Left lung (tissue), 10 donors: ENCODE results near the gene C17orf113. TPM values are rescaled to one million over a fixed set of nuclear protein-coding genes. Genes with fewer than 3 reads are reported as not detected.

ENCODE experiments used
- ATAC-seq: fragments of 200-7000 bp; cut with Tn5 transposase; one replicate; pipeline ENCODE4 v1.9.1; 2020; ENCODE audit warnings: moderate library complexity
- DNase-seq, 4 donors: peaks; one replicate each; pipeline ENCODE4 v3.0.0-alpha.2; 2013 to 2020
- H3K27ac ChIP-seq, 2 donors: fragments of 200-600 bp; sonication (generic) in 1 of 2; one replicate each; pipeline versions ENCODE4 v1.5.0 to v1.8.0; 2020 to 2021
- H3K27me3 ChIP-seq, 2 donors: fragments of 200-600 bp; sonication (generic) in 1 of 2; one replicate each; pipeline versions ENCODE4 v1.5.0 to v1.8.0; 2020 to 2021
- H3K36me3 ChIP-seq, 2 donors: fragments of 200-600 bp; sonication (generic) in 1 of 2; one replicate each; pipeline versions ENCODE4 v1.5.0 to v1.8.0; 2020 to 2021
- H3K4me1 ChIP-seq, 2 donors: fragments of 200-600 bp; one replicate each; pipeline ENCODE4 v1.8.0; 2021
- H3K4me3 ChIP-seq, 2 donors: fragments of 200-600 bp; sonication (generic) in 1 of 2; one replicate each; pipeline versions ENCODE4 v1.5.0 to v1.8.0; 2020 to 2021; ENCODE audit warnings: mild to moderate bottlenecking in 1 of 2
- H3K9me3 ChIP-seq, 2 donors: fragments of 200-600 bp; sonication (generic) in 1 of 2; one replicate each; pipeline versions ENCODE4 v1.5.0 to v1.8.0; 2020 to 2021
- CTCF ChIP-seq, 2 donors: fragments of 200-600 bp; sonication (generic) in 1 of 2; IDR thresholded peaks; one replicate each; pipeline versions ENCODE4 v1.5.0 to v1.8.0; 2021; ENCODE audit warnings: antibody characterized with exemption in 2 of 2
- intact Hi-C, 2 donors: fragments of 100-400 bp; cut with DNase I; formaldehyde crosslinking; loops; one replicate each; pipeline versions ENCODE4 v1.11.2 to v1.14.2; 2022
- polyA plus RNA-seq, 6 donors: library from polyadenylated mRNA; unstranded; fragments of 120-200 nt; gene quantifications; one replicate each; pipeline ENCODE4 v1.2.1, GENCODE V29; 2013; ENCODE audit not compliant: insufficient read length in 6 of 6
- total RNA-seq, 2 donors: library from RNA; stranded (reverse); fragmentation: NEBNext Ultra II Directional; extraction: Animal tissue kit (Norgen Biotek cat#: 25700); gene quantifications; one replicate each; pipeline ENCODE4 v1.2.1, GENCODE V29; 2021
- donor health status: DM: no; HTN: yes; CAD: no.
- donor health status: DM: no; HTN: no; CAD: no.

C17orf113 gene
- total and polyA plus RNA-seq, 8 donors: 0.58 to 5.2 (median 4.3) TPM

GRCh38 chr17:42051645-42052044 lies 1.2 kb upstream of the C17orf113 start:
- intact Hi-C loops: no loop called here
- DNase-seq (no peak), ATAC-seq (no peak)
- H3K27me3 ChIP-seq: peaks cover 0 to 37% of the 10 kb centered on the region in 2 donors
- no peaks in the 10 kb centered on the region for H3K9me3 ChIP-seq
- H3K36me3 ChIP-seq: no peaks in the 10 kb centered on the region
- H3K27ac ChIP-seq: no peak overlapping the region
- H3K4me1 ChIP-seq: peaks cover 0 to 21% of the 10 kb centered on the region in 2 donors
- TF ChIP-seq CTCF (IDR thresholded peaks at IDR 0.05): no peak
- H3K4me3 ChIP-seq: no peak overlapping the region

- no peak for DNase-seq
- no peak overlapping the region for H3K27ac ChIP-seq
- no peak for TF ChIP-seq CTCF (IDR thresholded peaks at IDR 0.05)
Observed at GRCh38 chr17:42051013-42051400, 606 bp upstream of the C17orf113 start.

GRCh38 chr17:42049834-42050392 lies 488 bp downstream of the C17orf113 start:
- H3K36me3 ChIP-seq: no peaks in the 10 kb centered on the region
- no peak for DNase-seq
- H3K4me1 ChIP-seq: peaks cover 0 to 21% of the 10 kb centered on the region in 2 donors
- H3K27me3 ChIP-seq: peaks cover 0 to 37% of the 10 kb centered on the region in 2 donors
- TF ChIP-seq CTCF (IDR thresholded peaks at IDR 0.05): no peak
- peak overlapping the region; percentile 50 to 55 for H3K4me3 ChIP-seq
- ATAC-seq: peak; percentile 55
- H3K27ac ChIP-seq: no peak overlapping the region
- no peaks in the 10 kb centered on the region for H3K9me3 ChIP-seq
- intact Hi-C loops: no loop called here

More at GRCh38 chr17:42051013-42051400, 606 bp upstream of the C17orf113 start:
- Histone ChIP-seq H3K4me3 (peak overlapping the region; percentile 50 to 55), H3K4me1 (peaks cover 0 to 21% of the 10 kb centered on the region in 2 donors), H3K36me3 (no peaks in the 10 kb centered on the region), H3K9me3 (no peaks in the 10 kb centered on the region), H3K27me3 (peaks cover 0 to 37% of the 10 kb centered on the region in 2 donors)
- intact Hi-C loops: no loop called here
- no peak for ATAC-seq

GRCh38 chr17:42047343-42047742 lies 3.1 kb downstream of the C17orf113 start:
- H3K4me1 ChIP-seq: peaks cover 0 to 21% of the 10 kb centered on the region in 2 donors
- no peak overlapping the region for H3K4me3 ChIP-seq
- H3K36me3 ChIP-seq: no peaks in the 10 kb centered on the region
- H3K27ac ChIP-seq: no peak overlapping the region
- intact Hi-C loops: no loop called here
- DNase-seq: no peak
- ATAC-seq: no peak
- no peak for TF ChIP-seq CTCF (IDR thresholded peaks at IDR 0.05)
- H3K9me3 ChIP-seq: no peaks in the 10 kb centered on the region
- peaks cover 0 to 16% of the 10 kb centered on the region in 2 donors for H3K27me3 ChIP-seq

GRCh38 chr17:42045719-42046118 lies 4.7 kb downstream of the C17orf113 start:
- Histone ChIP-seq H3K27me3 (peaks cover 0 to 5% of the 10 kb centered on the region in 2 donors), H3K27ac (no peak overlapping the region), H3K4me1 (peaks cover 0 to 11% of the 10 kb centered on the region in 2 donors), H3K36me3 (no peaks in the 10 kb centered on the region), H3K9me3 (no peaks in the 10 kb centered on the region), H3K4me3 (no peak overlapping the region)
- no peak for ATAC-seq
- no peak for TF ChIP-seq CTCF (IDR thresholded peaks at IDR 0.05)
- intact Hi-C loops: no loop called here
- no peak for DNase-seq
